Smooth muscle cell of the umbilical artery (primary cell): ENCODE measurements around the gene RABAC1. TPM values are rescaled to one million over a fixed set of nuclear protein-coding genes. Genes with fewer than 3 reads are reported as not detected.

ENCODE experiments used
- total RNA-seq: library from RNA; depleted of rRNA; stranded (reverse); fragments of >200 nt; gene quantifications from 2 replicates; pipeline ENCODE4 v1.2.3, GENCODE V29; 2014

Gene RABAC1
- total RNA-seq, result 104 and 197 TPM in 2 replicates

DNA sequence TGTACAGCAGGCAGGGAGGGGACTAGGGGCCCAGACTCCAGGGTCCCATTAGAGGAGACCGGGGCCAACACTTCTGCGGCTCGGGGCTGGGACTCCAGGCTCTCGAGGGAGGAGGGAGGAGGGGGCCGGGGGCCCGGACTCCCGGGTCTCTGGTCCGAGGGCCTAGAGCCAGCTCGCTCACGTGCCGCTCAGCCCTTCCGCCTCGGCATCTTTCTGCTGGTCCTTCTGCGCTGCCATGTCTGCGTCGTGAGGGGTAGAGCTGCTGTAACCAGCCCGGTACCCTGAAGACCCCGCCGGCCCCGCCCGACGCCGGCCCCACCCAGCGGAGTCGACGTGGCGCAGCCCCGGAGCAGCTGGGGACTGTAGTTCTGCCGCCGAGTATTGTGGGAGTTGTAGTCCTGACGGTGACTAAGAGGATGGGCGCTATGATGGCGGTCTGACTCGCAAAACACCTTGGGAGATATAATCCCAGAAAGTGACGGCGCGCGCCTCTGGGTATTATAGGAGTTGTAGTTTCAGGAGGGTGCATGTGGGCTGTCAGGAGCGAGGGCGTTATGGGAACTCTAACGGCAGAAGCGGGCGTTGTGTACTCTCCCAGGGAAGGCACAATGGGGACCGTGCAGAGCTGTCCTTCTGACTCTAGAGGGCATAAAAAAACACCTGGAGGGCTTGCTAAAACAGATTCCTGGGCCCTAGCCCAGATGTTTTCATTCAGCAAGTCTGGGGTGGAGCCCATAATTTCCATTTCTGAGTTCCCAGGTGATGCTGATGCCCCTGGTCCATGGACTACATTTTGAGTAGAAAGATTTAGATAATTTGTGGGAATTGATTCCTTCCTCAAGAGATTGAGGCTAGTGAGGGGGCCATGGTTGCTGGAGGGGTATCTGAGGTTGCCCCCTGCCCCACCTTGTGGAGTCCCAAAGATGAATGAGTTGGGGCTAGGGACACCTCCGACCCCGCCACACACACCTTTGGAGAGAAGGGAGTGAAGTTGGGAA, at the start of gene RABAC1:
Gene RABAC1, minus strand, starts transcription at position 266 of the 998 bp plus-strand sequence. Its CDS starts 29 bp downstream, at position 237.

DNA sequence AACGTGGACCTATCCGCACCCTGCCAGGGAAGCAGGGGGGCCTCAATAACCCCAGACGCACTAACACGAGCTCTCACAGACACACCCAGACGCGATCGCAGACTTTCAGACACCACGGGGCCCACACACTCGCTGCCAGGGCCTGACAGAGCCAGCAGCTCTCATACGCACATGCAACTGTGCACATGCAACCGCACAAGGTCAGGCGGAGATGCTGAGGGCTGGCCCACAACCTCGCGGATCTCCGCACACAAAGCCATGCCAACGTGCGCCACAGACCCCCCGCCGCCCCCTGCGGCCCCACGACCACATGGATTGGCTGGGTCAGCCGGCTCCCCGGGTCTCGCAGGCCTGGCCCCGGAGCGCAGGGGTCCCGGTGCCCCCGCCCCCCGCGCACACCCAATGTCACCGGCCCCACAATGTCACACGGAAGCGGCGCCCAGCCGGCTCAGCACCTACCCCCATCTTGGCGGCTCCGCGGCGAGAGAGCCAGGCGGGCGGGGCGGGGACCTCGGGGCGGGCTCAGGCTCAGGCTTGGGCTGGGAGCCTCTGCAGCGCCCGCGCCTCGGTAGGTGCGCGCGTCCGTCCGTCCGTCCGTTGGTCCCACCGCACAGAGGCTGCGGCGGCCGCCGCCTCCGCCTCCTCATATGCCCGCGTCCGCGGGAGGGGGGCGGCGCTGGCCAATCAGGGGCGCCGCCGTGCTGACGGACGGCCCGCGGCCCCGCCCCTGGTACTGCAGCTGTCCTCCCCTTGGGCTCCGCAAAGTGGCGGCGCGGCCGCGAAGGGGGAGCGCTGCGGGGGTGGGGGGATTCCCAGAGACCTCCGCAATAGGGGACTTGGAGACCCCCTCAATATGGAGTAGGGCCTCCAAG, 34.7 kb upstream of the RABAC1 start, which contains the start of gene ATP1A3:
Gene ATP1A3, minus strand, starts transcription at position 619 of the 872 bp plus-strand sequence. Its CDS starts 154 bp downstream, at position 465.

DNA sequence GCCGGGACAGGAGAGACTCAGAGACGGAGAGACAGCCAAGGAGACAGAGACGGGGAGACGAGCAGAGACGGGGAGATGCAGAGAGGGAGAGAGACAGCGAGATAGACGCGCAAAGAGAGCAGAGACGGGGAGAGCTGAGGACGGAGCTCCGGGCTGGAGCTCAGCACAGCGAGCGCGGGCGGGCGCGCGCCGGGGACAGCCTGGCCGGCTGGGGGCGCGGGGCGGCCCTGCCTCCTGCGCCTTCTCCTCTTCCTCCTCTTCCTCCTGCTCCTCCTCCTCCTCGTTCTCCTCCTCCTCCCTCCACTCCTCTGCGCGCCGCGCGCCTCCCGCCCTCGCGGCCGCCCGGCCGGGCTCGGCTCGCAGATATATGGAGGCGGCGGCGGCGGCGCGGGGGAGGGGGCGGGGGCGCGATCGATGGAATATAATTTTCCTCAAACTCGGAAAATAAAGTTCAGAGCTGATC, 30.9 kb downstream of the RABAC1 start, which contains the start of gene ERFL:
Gene ERFL, minus strand, starts transcription at position 229 of the 463 bp plus-strand sequence. CDS start 15,530 bp downstream, outside the sequence.

Other genes with a start within 250 kb of the RABAC1 start
- not detected in 2 replicates for gene CEACAM6, start 203.8 kb downstream of the RABAC1 start, total RNA-seq
- not detected in 2 replicates for gene CEACAM3, start 162.7 kb downstream of the RABAC1 start, total RNA-seq
- not detected in 2 replicates for gene LYPD4, start 114.6 kb downstream of the RABAC1 start, total RNA-seq
- gene DMRTC2, start 114.3 kb downstream of the RABAC1 start, total RNA-seq, result not detected in 2 replicates
- gene RPS19, start 99.1 kb downstream of the RABAC1 start, total RNA-seq, result 936 and 1,351 TPM in 2 replicates
- gene CD79A, start 82.0 kb downstream of the RABAC1 start, total RNA-seq, result under 0.01 and 0.09 TPM in 2 replicates
- gene ARHGEF1, start 76.1 kb downstream of the RABAC1 start, total RNA-seq, result 22.3 and 50.6 TPM in 2 replicates
- 0.09 TPM in 1 of 2 replicates, not detected in the other for gene ERFL, start 30.9 kb downstream of the RABAC1 start, total RNA-seq
- gene ATP1A3, start 34.9 kb upstream of the RABAC1 start, total RNA-seq, result under 0.01 and 0.14 TPM in 2 replicates
- under 0.01 and 0.09 TPM in 2 replicates for gene GRIK5, start 110.9 kb upstream of the RABAC1 start, total RNA-seq
- gene ZNF574, start 116.8 kb upstream of the RABAC1 start, total RNA-seq, result 9.5 and 14.3 TPM in 2 replicates
- gene POU2F2, start 173.1 kb upstream of the RABAC1 start, total RNA-seq, result 1.5 and 11.8 TPM in 2 replicates